HG02938 (cell line): ENCODE measurements around the gene POLR1C.
"Not testable (repeated sequence)": the region's sequence is repeated elsewhere in the genome, so short reads cannot be mapped to it uniquely, and the experiment has no call there.

Experiments
- ATAC-seq: cut with Tn5 transposase; IDR thresholded peaks from one replicate; pipeline ENCODE4 v1.9.1; 2021; ENCODE audit warnings: mild to moderate bottlenecking, moderate library complexity; ENCODE audit not compliant: unreplicated experiment

The POLR1C gene

DNA sequence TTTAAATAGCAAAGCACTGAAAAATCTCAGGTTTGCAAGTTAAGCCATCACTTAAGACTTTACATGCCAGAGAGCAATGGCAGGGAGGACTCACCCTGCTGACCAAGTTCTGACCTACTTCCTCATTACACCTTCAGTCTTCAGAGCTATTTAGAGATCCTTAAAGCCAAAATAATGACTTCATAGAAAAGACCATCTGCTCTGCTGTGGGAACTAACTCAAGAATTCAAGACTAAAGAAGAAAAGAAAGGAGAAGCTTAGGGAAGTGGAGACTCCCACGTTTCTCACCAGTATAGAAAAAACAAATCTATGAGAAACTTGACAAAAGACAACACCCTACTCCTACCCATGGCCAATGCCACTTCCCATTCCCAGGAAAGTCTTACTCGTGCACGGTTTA lies 30.3 kb downstream of the POLR1C start:
- ATAC-seq = no peak

DNA sequence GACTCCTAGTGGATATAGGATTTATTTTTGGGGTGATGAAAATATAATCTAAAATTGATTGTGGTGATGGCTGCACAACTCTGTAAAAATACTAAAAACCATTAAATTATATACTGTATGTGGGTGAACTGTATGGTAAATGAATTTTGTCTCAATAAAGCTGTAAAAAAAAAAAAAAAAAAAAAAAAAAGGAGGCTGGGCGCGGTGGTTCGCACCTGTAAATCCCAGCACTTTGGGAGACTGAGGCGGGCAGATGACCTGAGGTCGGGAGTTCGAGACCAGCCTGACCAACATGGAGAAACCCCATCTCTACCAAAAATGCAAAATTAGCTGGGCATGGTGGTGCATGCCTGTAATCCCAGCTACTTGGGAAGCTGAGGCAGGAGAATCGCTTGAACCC lies 40.7 kb downstream of the POLR1C start:
- ATAC-seq = not testable (repeated sequence)

DNA sequence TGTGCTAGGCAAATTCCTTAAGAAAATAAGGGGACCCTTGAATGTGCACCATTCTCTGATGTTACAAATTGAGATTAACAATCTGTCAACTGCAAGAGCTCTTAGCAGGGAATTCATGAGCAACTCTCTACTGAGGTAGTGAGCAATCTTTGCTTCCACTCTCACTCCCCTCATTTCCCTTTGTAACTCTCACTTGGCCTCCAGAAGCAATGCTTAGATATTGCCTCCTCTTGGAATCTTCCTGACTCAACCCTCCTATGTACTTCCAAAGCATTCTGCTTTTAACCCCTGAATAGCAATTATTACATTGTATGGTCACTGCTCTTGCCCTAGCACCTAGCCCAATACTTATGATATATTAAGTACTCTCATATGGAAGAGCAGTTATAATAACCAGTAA lies 42.4 kb downstream of the POLR1C start:
- ATAC-seq = no peak

DNA sequence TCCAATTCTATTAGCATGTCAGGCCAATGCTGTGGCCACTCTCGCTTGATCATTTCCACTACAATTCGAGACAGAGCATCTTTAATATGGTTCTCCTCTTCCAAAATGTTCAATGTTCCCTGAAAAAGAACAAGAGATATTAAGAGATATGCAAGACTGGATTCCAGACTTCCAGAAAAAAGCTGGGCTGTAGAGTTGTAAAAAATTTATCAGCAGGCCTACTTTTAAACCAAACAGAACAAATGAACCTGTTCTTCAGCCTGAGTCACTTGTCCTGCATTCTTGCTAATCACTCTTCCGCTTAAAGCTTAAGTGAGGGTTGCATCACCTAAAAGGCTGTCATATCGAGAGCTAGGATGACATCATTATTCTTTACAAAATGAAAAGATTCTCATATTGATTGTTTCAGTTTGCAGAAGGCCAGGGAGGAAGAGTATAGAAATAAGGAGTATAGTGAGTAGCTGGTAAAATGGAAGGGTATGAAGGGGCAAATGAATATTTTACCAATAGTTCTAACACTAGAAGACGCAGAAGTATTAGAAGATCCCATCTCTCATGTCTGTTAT lies 54.1 kb downstream of the POLR1C start:
- ATAC-seq = no peak
